ENCODE data around the gene CDK6.

- TF ChIP-seq POLR2A (IDR thresholded peaks at IDR 0.05; ENCODE audit: extremely low read depth, insufficient read length) (no peak), CTCF (IDR thresholded peaks at IDR 0.05; ENCODE audit: low read depth, low read length) (no peak), MYC (IDR thresholded peaks at IDR 0.05; ENCODE audit: low read depth, low read length) (no peak), MAX (IDR thresholded peaks at IDR 0.05; ENCODE audit: low read depth, low read length) (no peak)
These were observed 19.0 kb downstream of the CDK6 start for GRCh38 chr7:92817398-92817797.

All from NB4 (cell line).